Measurements from ENCODE around the gene XPA.

Gene XPA

GRCh38 chr9:97721396-97721795 lies 24.3 kb upstream of the XPA start:
- TF ChIP-seq TOX (CRISPR knock-in tag; IDR thresholded peaks at IDR 0.05; ENCODE audit: borderline replicate concordance): no peak
- TF ChIP-seq CSDC2 (CRISPR knock-in tag; IDR thresholded peaks at IDR 0.05): no peak
- no peak for TF ChIP-seq ZNF565 (CRISPR knock-in tag; conservative IDR thresholded peaks at IDR 0.05; ENCODE audit: low read depth)
- TF ChIP-seq OSR1 (CRISPR knock-in tag; IDR thresholded peaks at IDR 0.05): no peak
- no peak for TF ChIP-seq POU6F1 (CRISPR knock-in tag; IDR thresholded peaks at IDR 0.05; ENCODE audit: borderline replicate concordance, low read depth)
- TF ChIP-seq SNAI2 (CRISPR knock-in tag; IDR thresholded peaks at IDR 0.05): no peak
- TF ChIP-seq RARB (CRISPR knock-in tag; IDR thresholded peaks at IDR 0.05): no peak
- TF ChIP-seq PATZ1 (CRISPR knock-in tag; IDR thresholded peaks at IDR 0.05; ENCODE audit: borderline replicate concordance): no peak
- TF ChIP-seq ZC3H10 (CRISPR knock-in tag; IDR thresholded peaks at IDR 0.05): no peak
- no peak for TF ChIP-seq CSRNP3 (CRISPR knock-in tag; IDR thresholded peaks at IDR 0.05)
- no peak for TF ChIP-seq ARNTL (CRISPR knock-in tag; IDR thresholded peaks at IDR 0.05; ENCODE audit: borderline replicate concordance, low read depth)
- TF ChIP-seq ZNF8 (CRISPR knock-in tag; IDR thresholded peaks at IDR 0.05): no peak
- no peak for TF ChIP-seq GLIS3 (CRISPR knock-in tag; IDR thresholded peaks at IDR 0.05)
- no peak for TF ChIP-seq TSHZ2 (CRISPR knock-in tag; IDR thresholded peaks at IDR 0.05)
- no peak for TF ChIP-seq ZNF70 (CRISPR knock-in tag; IDR thresholded peaks at IDR 0.05)
- no peak for TF ChIP-seq CREB5 (CRISPR knock-in tag; IDR thresholded peaks at IDR 0.05; ENCODE audit: low read depth)
- TF ChIP-seq PPARA (CRISPR knock-in tag; IDR thresholded peaks at IDR 0.05; ENCODE audit: borderline replicate concordance): no peak
- TF ChIP-seq ESRRG (CRISPR knock-in tag; IDR thresholded peaks at IDR 0.05): no peak
- no peak for TF ChIP-seq ZFP30 (CRISPR knock-in tag; IDR thresholded peaks at IDR 0.05)
- no peak for ATAC-seq

GRCh38 chr9:97717866-97718265 lies 20.7 kb upstream of the XPA start:
- TF ChIP-seq BACH2 (CRISPR knock-in tag; IDR thresholded peaks at IDR 0.05; ENCODE audit: borderline replicate concordance) (no peak), ZNF565 (CRISPR knock-in tag; conservative IDR thresholded peaks at IDR 0.05; ENCODE audit: low read depth) (no peak), CREB5 (CRISPR knock-in tag; IDR thresholded peaks at IDR 0.05; ENCODE audit: low read depth) (no peak), ZNF8 (CRISPR knock-in tag; IDR thresholded peaks at IDR 0.05) (no peak), PPARA (CRISPR knock-in tag; IDR thresholded peaks at IDR 0.05; ENCODE audit: borderline replicate concordance) (no peak), PATZ1 (CRISPR knock-in tag; IDR thresholded peaks at IDR 0.05; ENCODE audit: borderline replicate concordance) (no peak), ZFP30 (CRISPR knock-in tag; IDR thresholded peaks at IDR 0.05) (no peak), CSDC2 (CRISPR knock-in tag; IDR thresholded peaks at IDR 0.05) (no peak)
- no peak for ATAC-seq

All from SK-N-SH treated with all-trans-retinoic acid at 6 μM for 48 hours (cell line).